ENCODE data around the gene GNAT3.

Gene GNAT3

DNA sequence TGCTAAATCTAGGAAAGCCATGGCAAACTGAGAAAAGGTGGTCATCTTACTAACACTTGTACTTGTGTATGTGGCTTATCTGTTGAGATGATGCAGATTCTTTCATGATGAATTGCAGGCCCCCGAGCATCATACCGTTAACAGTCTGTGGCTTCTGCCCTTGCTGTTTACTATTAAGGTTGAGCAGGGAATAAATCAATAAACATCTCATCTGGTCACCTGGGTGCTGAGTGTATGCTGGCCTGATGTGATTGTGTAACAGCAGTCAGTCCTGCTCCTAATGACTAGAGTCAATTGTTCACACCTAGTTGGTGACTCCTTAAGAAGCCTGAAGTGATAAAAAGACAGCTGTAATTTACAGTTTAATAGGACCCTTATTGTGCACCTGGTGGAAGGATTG, 8.3 kb upstream of the GNAT3 start:
- no peaks in the 10 kb centered on the region for H3K4me1 ChIP-seq (ENCODE audit: control insufficient read depth in 1 of 2, insufficient read depth in 1 of 2, low read depth in 1 of 2, low read length in 1 of 2)
- TF ChIP-seq, protein P1, sequence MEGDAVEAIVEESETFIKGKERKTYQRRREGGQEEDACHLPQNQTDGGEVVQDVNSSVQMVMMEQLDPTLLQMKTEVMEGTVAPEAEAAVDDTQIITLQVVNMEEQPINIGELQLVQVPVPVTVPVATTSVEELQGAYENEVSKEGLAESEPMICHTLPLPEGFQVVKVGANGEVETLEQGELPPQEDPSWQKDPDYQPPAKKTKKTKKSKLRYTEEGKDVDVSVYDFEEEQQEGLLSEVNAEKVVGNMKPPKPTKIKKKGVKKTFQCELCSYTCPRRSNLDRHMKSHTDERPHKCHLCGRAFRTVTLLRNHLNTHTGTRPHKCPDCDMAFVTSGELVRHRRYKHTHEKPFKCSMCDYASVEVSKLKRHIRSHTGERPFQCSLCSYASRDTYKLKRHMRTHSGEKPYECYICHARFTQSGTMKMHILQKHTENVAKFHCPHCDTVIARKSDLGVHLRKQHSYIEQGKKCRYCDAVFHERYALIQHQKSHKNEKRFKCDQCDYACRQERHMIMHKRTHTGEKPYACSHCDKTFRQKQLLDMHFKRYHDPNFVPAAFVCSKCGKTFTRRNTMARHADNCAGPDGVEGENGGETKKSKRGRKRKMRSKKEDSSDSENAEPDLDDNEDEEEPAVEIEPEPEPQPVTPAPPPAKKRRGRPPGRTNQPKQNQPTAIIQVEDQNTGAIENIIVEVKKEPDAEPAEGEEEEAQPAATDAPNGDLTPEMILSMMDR (IDR thresholded peaks at IDR 0.05), result no peak
- no peak overlapping the region for H3K27ac ChIP-seq
- no peak overlapping the region for H3K4me3 ChIP-seq (ENCODE audit: low read depth in 1 of 2, low read length in 1 of 2)
- no peaks in the 10 kb centered on the region for H3K27me3 ChIP-seq
- no peaks in the 10 kb centered on the region for H3K9me3 ChIP-seq
- no peaks in the 10 kb centered on the region for H3K36me3 ChIP-seq

DNA sequence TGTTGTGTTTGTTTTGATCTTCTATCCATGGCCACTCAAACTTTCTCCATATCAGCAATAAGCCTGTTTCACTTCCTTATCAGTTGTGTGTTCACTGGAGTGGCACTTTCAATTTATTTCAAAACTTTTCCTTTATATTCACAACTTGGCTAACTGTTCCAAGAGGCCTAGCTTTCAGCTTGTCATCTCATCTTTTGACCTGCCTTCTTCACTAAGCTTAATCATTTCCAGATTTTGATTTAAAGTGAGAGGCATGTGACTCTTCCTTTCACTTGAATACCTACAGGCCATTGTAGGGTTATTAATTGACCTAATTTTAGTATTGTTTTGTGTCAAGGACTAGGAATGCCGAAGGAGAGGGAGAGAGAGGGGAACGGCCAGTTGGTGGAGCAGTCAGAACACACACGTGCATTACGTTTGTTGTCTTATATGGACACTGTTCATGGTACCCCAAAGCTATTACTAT, 5.5 kb upstream of the GNAT3 start:
- TF ChIP-seq, protein P1 (IDR thresholded peaks at IDR 0.05), result no peak
- Histone ChIP-seq H3K36me3 (no peaks in the 10 kb centered on the region), H3K4me1 (ENCODE audit: control insufficient read depth in 1 of 2, insufficient read depth in 1 of 2, low read depth in 1 of 2, low read length in 1 of 2) (no peaks in the 10 kb centered on the region), H3K9me3 (no peaks in the 10 kb centered on the region), H3K27me3 (no peaks in the 10 kb centered on the region), H3K27ac (no peak overlapping the region), H3K4me3 (ENCODE audit: low read depth in 1 of 2, low read length in 1 of 2) (no peak overlapping the region)

DNA sequence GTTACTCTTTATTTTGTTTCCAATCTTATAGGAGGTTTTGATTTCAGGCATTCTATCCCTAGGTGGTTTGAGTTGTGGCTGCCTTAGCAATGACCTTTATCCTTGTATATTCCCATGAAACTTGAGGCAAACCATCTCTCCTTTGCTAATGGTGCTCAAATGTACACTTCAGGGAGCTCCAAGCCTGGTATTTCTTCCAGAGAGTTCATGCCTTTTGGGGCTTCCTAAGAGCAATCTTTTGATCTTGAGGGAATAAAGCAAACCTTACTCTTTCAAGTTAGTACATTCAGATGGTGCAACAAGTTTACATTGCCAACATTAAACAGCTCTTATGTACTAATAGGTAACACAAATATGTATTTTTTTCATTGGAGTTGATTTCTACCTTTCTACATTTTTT, 3.4 kb upstream of the GNAT3 start:
- H3K9me3 ChIP-seq, result no peaks in the 10 kb centered on the region
- no peaks in the 10 kb centered on the region for H3K36me3 ChIP-seq
- H3K4me1 ChIP-seq (ENCODE audit: control insufficient read depth in 1 of 2, insufficient read depth in 1 of 2, low read depth in 1 of 2, low read length in 1 of 2), result no peaks in the 10 kb centered on the region
- H3K4me3 ChIP-seq (ENCODE audit: low read depth in 1 of 2, low read length in 1 of 2), result no peak overlapping the region
- no peak overlapping the region for H3K27ac ChIP-seq
- TF ChIP-seq, protein P1 (IDR thresholded peaks at IDR 0.05), result no peak
- no peaks in the 10 kb centered on the region for H3K27me3 ChIP-seq

GRCh38 chr7:80510021-80510420, 1.8 kb downstream of the GNAT3 start:
- Histone ChIP-seq H3K9me3 (no peaks in the 10 kb centered on the region), H3K27me3 (no peaks in the 10 kb centered on the region), H3K27ac (no peak overlapping the region), H3K36me3 (no peaks in the 10 kb centered on the region), H3K4me1 (ENCODE audit: control insufficient read depth in 1 of 2, insufficient read depth in 1 of 2, low read depth in 1 of 2, low read length in 1 of 2) (no peaks in the 10 kb centered on the region), H3K4me3 (ENCODE audit: low read depth in 1 of 2, low read length in 1 of 2) (no peak overlapping the region)
- TF ChIP-seq, protein P1 (IDR thresholded peaks at IDR 0.05), result no peak

DNA sequence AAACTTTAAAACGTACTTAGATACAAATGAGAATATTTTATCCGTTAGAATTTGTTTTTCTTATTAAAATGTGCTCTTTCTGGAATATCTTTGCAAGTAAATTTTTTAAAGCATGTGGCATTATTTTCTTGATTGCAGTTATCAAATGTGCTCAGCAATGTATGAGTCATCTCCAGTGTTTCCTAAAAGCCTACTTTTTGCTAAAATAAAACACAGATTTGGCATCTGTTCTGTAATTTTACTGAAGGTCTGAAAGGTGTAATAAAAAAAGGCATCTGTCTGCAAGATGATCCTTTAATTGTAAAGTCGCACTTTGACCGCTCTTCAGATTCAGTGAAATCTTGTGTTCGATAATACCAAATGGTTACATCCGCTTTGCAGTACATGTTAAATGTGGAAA, 3.4 kb downstream of the GNAT3 start:
- H3K27ac ChIP-seq, result no peak overlapping the region
- no peaks in the 10 kb centered on the region for H3K36me3 ChIP-seq
- no peaks in the 10 kb centered on the region for H3K4me1 ChIP-seq (ENCODE audit: control insufficient read depth in 1 of 2, insufficient read depth in 1 of 2, low read depth in 1 of 2, low read length in 1 of 2)
- no peak overlapping the region for H3K4me3 ChIP-seq (ENCODE audit: low read depth in 1 of 2, low read length in 1 of 2)
- TF ChIP-seq, protein P1 (IDR thresholded peaks at IDR 0.05), result no peak
- H3K27me3 ChIP-seq, result no peaks in the 10 kb centered on the region
- no peaks in the 10 kb centered on the region for H3K9me3 ChIP-seq
